ENCODE results near the gene TTC7B.

DNA sequence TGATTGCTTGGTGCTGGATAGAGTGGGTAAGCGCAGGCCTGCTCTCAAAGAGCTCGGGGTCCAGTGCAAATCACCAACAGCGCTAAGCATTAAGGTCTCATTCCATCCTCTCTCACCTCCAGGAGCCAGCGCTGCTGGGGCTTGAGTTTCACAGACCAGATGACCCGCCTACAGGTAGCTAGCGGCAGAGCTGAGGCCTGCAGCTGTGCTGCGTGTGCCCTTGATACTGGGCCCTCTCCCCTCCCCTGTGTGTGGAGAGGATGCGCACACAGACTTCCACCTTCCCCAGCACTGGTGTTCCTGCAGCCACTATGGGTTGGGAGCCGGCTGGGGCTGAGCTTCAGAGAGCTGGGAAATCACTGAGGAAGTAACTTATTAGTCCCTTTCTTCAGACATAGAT lies 269.5 kb downstream of the TTC7B start:
- no peak for TF ChIP-seq EZH2 (IDR thresholded peaks at IDR 0.05; ENCODE audit: low read length)
- TF ChIP-seq, protein P1, sequence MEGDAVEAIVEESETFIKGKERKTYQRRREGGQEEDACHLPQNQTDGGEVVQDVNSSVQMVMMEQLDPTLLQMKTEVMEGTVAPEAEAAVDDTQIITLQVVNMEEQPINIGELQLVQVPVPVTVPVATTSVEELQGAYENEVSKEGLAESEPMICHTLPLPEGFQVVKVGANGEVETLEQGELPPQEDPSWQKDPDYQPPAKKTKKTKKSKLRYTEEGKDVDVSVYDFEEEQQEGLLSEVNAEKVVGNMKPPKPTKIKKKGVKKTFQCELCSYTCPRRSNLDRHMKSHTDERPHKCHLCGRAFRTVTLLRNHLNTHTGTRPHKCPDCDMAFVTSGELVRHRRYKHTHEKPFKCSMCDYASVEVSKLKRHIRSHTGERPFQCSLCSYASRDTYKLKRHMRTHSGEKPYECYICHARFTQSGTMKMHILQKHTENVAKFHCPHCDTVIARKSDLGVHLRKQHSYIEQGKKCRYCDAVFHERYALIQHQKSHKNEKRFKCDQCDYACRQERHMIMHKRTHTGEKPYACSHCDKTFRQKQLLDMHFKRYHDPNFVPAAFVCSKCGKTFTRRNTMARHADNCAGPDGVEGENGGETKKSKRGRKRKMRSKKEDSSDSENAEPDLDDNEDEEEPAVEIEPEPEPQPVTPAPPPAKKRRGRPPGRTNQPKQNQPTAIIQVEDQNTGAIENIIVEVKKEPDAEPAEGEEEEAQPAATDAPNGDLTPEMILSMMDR (optimal IDR thresholded peaks at IDR 0.05 in 1 of 3, IDR thresholded peaks at IDR 0.05 in 1 of 3, conservative IDR thresholded peaks at IDR 0.05 in 1 of 3; ENCODE audit: extremely low read depth in 1 of 3, insufficient read depth in 2 of 3, low read length in 3 of 3) = no peak

All from keratinocyte (primary cell).